NB4 (cell line): ENCODE results near the gene GDNF.

Experiments used
- POLR2A ChIP-seq: IDR thresholded peaks from 2 replicates; pipeline ENCODE4 v1.6.1; 2011; ENCODE audit warnings: mild to moderate bottlenecking; ENCODE audit not compliant: insufficient read length; ENCODE audit errors: extremely low read depth
- TF ChIP-seq, protein P1 (sequence below): IDR thresholded peaks from one replicate; pipeline ENCODE4 v1.5.1; 2012; ENCODE audit warnings: low read depth, low read length

DNA sequence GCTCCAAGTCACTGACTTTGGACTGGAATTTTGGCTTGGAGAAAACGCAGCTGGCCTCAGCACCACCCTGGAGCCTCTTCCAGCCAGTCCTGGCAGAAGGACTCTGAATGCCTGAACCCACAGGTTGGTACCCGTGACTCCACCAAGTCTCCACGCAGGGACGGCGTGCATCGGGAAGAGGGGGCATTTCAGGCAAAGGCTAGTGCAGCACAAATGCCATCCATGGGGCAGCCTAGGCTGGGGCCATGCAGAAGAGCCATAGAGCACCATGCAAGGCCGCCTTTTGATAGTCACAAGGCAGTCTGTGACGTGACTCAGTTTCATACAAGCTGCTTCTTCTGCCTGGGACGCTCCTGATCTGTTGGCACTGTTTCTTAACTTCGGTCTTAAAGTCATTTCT is 28.0 kb downstream of the GDNF start:
- TF ChIP-seq POLR2A = no peak
- TF ChIP-seq, protein P1, sequence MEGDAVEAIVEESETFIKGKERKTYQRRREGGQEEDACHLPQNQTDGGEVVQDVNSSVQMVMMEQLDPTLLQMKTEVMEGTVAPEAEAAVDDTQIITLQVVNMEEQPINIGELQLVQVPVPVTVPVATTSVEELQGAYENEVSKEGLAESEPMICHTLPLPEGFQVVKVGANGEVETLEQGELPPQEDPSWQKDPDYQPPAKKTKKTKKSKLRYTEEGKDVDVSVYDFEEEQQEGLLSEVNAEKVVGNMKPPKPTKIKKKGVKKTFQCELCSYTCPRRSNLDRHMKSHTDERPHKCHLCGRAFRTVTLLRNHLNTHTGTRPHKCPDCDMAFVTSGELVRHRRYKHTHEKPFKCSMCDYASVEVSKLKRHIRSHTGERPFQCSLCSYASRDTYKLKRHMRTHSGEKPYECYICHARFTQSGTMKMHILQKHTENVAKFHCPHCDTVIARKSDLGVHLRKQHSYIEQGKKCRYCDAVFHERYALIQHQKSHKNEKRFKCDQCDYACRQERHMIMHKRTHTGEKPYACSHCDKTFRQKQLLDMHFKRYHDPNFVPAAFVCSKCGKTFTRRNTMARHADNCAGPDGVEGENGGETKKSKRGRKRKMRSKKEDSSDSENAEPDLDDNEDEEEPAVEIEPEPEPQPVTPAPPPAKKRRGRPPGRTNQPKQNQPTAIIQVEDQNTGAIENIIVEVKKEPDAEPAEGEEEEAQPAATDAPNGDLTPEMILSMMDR = no peak
